ENCODE results near the gene TTLL9. TPM values are rescaled to one million over a fixed set of nuclear protein-coding genes. Genes with fewer than 3 reads are reported as not detected.

TTLL9 gene
- total RNA-seq, 4 donors from 2014 or later: 0.09 to 0.38 TPM; not detected in 2

GRCh38 chr20:31859266-31859997 lies 11.0 kb upstream of the TTLL9 start:
- TF ChIP-seq CTCF (IDR thresholded peaks at IDR 0.05): no peak
- no peak for TF ChIP-seq POLR2A (IDR thresholded peaks at IDR 0.05)
- Histone ChIP-seq H3K36me3 (no peaks in the 10 kb centered on the region), H3K4me1 (peaks cover 13 to 22% (median 16%) of the 10 kb centered on the region in 3 donors), H3K27me3 (peaks cover 0 to 73% (median 0%) of the 10 kb centered on the region in 4 donors), H3K27ac (no peak overlapping the region), H3K9me3 (no peaks in the 10 kb centered on the region), H3K4me3 (no peak overlapping the region)
- intact Hi-C loops (cut with DNase I): loop anchor here (10.0 kb wide), 1 partner anchor 235 kb away; no protein-coding TSS in a partner anchor
- 88 to 89% methylated on average over 5 of the region's 5 CpGs for WGBS, 2 donors
- no peak for DNase-seq

- TF ChIP-seq POLR2A (IDR thresholded peaks at IDR 0.05) (no peak), CTCF (IDR thresholded peaks at IDR 0.05) (no peak)
- WGBS, 2 donors: 52 to 59% methylated on average over 6 to 7 of the region's 7 CpGs
- DNase-seq: no peak
- Histone ChIP-seq H3K4me1 (peaks cover 13 to 22% (median 16%) of the 10 kb centered on the region in 3 donors), H3K27me3 (peaks cover 0 to 67% (median 0%) of the 10 kb centered on the region in 4 donors), H3K9me3 (no peaks in the 10 kb centered on the region), H3K4me3 (no peak overlapping the region), H3K36me3 (no peaks in the 10 kb centered on the region), H3K27ac (no peak overlapping the region)
- intact Hi-C loops (cut with DNase I): loop anchor here (10.0 kb wide), 1 partner anchor 235 kb away; no protein-coding TSS in a partner anchor
These were observed 10.4 kb upstream of the TTLL9 start for GRCh38 chr20:31859998-31860380.

- H3K4me1 ChIP-seq: peaks cover 13 to 22% (median 16%) of the 10 kb centered on the region in 3 donors
- no peaks in the 10 kb centered on the region for H3K9me3 ChIP-seq
- peaks cover 0 to 62% (median 0%) of the 10 kb centered on the region in 4 donors for H3K27me3 ChIP-seq
- 9 to 13% methylated on average over 11 to 12 of the region's 15 CpGs for WGBS, 2 donors
- H3K27ac ChIP-seq: peak overlapping the region in 2 of 4 donors; percentile 10 to 60
- peak overlapping the region; percentile 47 to 75 (median 58) for H3K4me3 ChIP-seq
- intact Hi-C loops (cut with DNase I): no loop called here
- no peak for DNase-seq
- TF ChIP-seq CTCF (IDR thresholded peaks at IDR 0.05) (no peak), POLR2A (IDR thresholded peaks at IDR 0.05) (no peak)
- H3K36me3 ChIP-seq: no peaks in the 10 kb centered on the region
These were observed 9.9 kb upstream of the TTLL9 start for GRCh38 chr20:31860390-31861134.

DNA sequence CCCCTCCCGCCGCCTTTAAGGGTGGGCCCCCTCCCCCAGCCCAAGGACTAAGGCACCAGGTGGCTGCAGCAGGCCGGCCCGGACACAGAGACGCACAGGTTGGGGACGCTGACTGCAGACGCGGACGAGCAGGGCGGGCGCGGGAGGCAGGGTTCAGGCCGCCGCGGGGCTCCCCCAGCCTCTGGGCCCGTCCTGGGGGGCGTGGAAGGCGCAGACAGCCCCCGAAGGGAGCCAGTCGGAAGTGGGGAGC lies 9.4 kb upstream of the TTLL9 start:
- intact Hi-C loops (cut with DNase I): no loop called here
- no peaks in the 10 kb centered on the region for H3K9me3 ChIP-seq
- DNase-seq: no peak
- H3K27me3 ChIP-seq: peaks cover 0 to 57% (median 0%) of the 10 kb centered on the region in 4 donors
- H3K27ac ChIP-seq: peak overlapping the region in 2 of 4 donors; percentile 10 to 60
- 0% methylated on average over 1 of the region's 20 CpGs; no CpG with 5 or more reads in 1 of the 2 donors for WGBS, 2 donors
- no peaks in the 10 kb centered on the region for H3K36me3 ChIP-seq
- TF ChIP-seq CTCF (IDR thresholded peaks at IDR 0.05) (no peak), POLR2A (IDR thresholded peaks at IDR 0.05) (no peak)
- H3K4me1 ChIP-seq: peaks cover 13 to 22% (median 16%) of the 10 kb centered on the region in 3 donors
- H3K4me3 ChIP-seq: peak overlapping the region; percentile 47 to 75 (median 58)

All from esophagus squamous epithelium (tissue), 5 donors.